GM23338 (cell line): ENCODE data around the gene MSH3. TPM values are rescaled to one million over a fixed set of nuclear protein-coding genes. Genes with fewer than 3 reads are reported as not detected.

Experiments
- ATAC-seq: fragments of 200-7000 bp; cut with Tn5 transposase; 3 replicates; pipeline ENCODE4 v1.9.1; 2020
- DNase-seq: peaks from one replicate; pipeline ENCODE4 v3.0.0-alpha.2; 2015; ENCODE audit warnings: low spot score
- H2AFZ ChIP-seq: fragments of 200-600 bp; sonication (generic); 2 replicates; pipeline ENCODE4 v1.8.0; 2016; ENCODE audit warnings: antibody characterized with exemption, mild to moderate bottlenecking, moderate library complexity
- H3F3A ChIP-seq: fragments of 200-600 bp; sonication (generic); replicated peaks from 2 replicates; pipeline ENCODE4 v1.8.0; 2017; ENCODE audit warnings: antibody characterized with exemption, mixed run types, low read depth
- H3K27ac ChIP-seq: fragments of 200-600 bp; sonication (generic); 2 replicates; pipeline ENCODE4 v1.6.1; 2016; ENCODE audit warnings: low read depth
- H3K27me3 ChIP-seq: fragments of 200-600 bp; sonication (generic); 2 replicates; pipeline ENCODE4 v1.8.0; 2016; ENCODE audit warnings: mild to moderate bottlenecking, mixed run types, moderate library complexity; ENCODE audit not compliant: insufficient read depth
- H3K36me3 ChIP-seq: fragments of 200-600 bp; sonication (generic); 2 replicates; pipeline ENCODE4 v1.8.0; 2016; ENCODE audit warnings: mild to moderate bottlenecking; ENCODE audit not compliant: insufficient read depth
- H3K4me1 ChIP-seq: fragments of 200-600 bp; sonication (generic); 2 replicates; pipeline ENCODE4 v1.8.0; 2016; ENCODE audit warnings: mild to moderate bottlenecking, moderate library complexity; ENCODE audit not compliant: insufficient read depth
- H3K4me2 ChIP-seq: fragments of 200-600 bp; sonication (generic); 2 replicates; pipeline ENCODE4 v1.7.1; 2017; ENCODE audit warnings: mixed run types
- H3K4me3 ChIP-seq: fragments of 200-600 bp; sonication (generic); 2 replicates; pipeline ENCODE4 v1.6.1; 2016; ENCODE audit warnings: mixed run types
- H3K79me2 ChIP-seq: fragments of 200-600 bp; sonication (generic); replicated peaks from 2 replicates; pipeline ENCODE4 v1.8.0; 2017; ENCODE audit warnings: mild to moderate bottlenecking; ENCODE audit not compliant: insufficient read depth
- H3K9me2 ChIP-seq: fragments of 200-600 bp; sonication (generic); 2 replicates; pipeline ENCODE4 v1.8.0; 2017; ENCODE audit not compliant: insufficient read depth
- H4K20me1 ChIP-seq: fragments of 200-600 bp; sonication (generic); replicated peaks from 2 replicates; pipeline ENCODE4 v1.8.0; 2017; ENCODE audit warnings: mild to moderate bottlenecking; ENCODE audit not compliant: insufficient read depth
- H3K27ac Mint-ChIP-seq: 2 replicates; pipeline ENCODE4 v1.8.0; 2020; ENCODE audit warnings: inconsistent platforms, mild to moderate bottlenecking, moderate library complexity, mixed read lengths
- H3K27me3 Mint-ChIP-seq: 3 replicates; pipeline ENCODE4 v1.8.0; 2022; ENCODE audit warnings: low read depth, mild to moderate bottlenecking, moderate library complexity, mixed read lengths, inconsistent platforms; ENCODE audit not compliant: insufficient read depth, poor library complexity
- H3K36me3 Mint-ChIP-seq: 3 replicates; pipeline ENCODE4 v1.8.0; 2021; ENCODE audit warnings: low read depth, mild to moderate bottlenecking, inconsistent platforms, moderate library complexity, mixed read lengths
- H3K4me1 Mint-ChIP-seq: 3 replicates; pipeline ENCODE4 v1.8.0; 2020; ENCODE audit warnings: mild to moderate bottlenecking, inconsistent platforms, mixed read lengths
- H3K4me3 Mint-ChIP-seq: 3 replicates; pipeline ENCODE4 v1.8.0; 2021; ENCODE audit warnings: moderate library complexity, mild to moderate bottlenecking, inconsistent platforms, mixed read lengths
- H3K9me3 Mint-ChIP-seq: 3 replicates; pipeline ENCODE4 v1.8.0; 2020; ENCODE audit warnings: moderate library complexity, mild to moderate bottlenecking, inconsistent platforms, mixed read lengths
- EZH2 ChIP-seq: fragments of 200-600 bp; sonication (generic); IDR thresholded peaks from one replicate; pipeline ENCODE4 v1.8.0; 2017; ENCODE audit warnings: antibody characterized with exemption, mild to moderate bottlenecking, low read depth; ENCODE audit not compliant: unreplicated experiment
- EZH2phosphoT487 ChIP-seq: fragments of 200-600 bp; sonication (generic); IDR thresholded peaks from one replicate; pipeline ENCODE4 v1.8.1; 2018; ENCODE audit warnings: antibody characterized with exemption; ENCODE audit not compliant: unreplicated experiment
- JUNB ChIP-seq: IDR thresholded peaks from one replicate; pipeline ENCODE4 v1.6.1; 2016; ENCODE audit warnings: antibody characterized with exemption; ENCODE audit not compliant: unreplicated experiment
- NANOG ChIP-seq: IDR thresholded peaks from 2 replicates; pipeline ENCODE4 v1.6.1; 2016; ENCODE audit warnings: antibody characterized with exemption, borderline replicate concordance
- STAT1 ChIP-seq: IDR thresholded peaks from one replicate; pipeline ENCODE4 v1.6.1; 2016; ENCODE audit warnings: antibody characterized with exemption; ENCODE audit not compliant: unreplicated experiment
- ZNF114 ChIP-seq: fragments of 250-450 bp; sonication (Bioruptor Pico); IDR thresholded peaks from 2 replicates; pipeline ENCODE4 v1.5.0; 2020; ENCODE audit warnings: mild to moderate bottlenecking, moderate library complexity
- polyA plus RNA-seq: library from polyadenylated mRNA; unstranded; fragments of >200 nt; fragmentation: Nextera tagmentation; extraction: Ambion mirVana; gene quantifications from 2 replicates; pipeline ENCODE4 v1.2.1, GENCODE V29; 2016
- total RNA-seq: library from RNA; depleted of rRNA; stranded (reverse); fragments of >200 nt; shearing (Covaris generic); gene quantifications from 2 replicates; pipeline ENCODE4 v1.2.3, GENCODE V29; 2014
- TF ChIP-seq, protein P1 (sequence below): IDR thresholded peaks from 2 replicates; pipeline ENCODE4 v1.6.1; 2016; ENCODE audit warnings: antibody characterized with exemption
- TF ChIP-seq, protein P2 (sequence below): IDR thresholded peaks from one replicate; pipeline ENCODE4 v1.6.1; 2018; ENCODE audit warnings: antibody characterized with exemption; ENCODE audit not compliant: unreplicated experiment

The MSH3 gene
- total and polyA plus RNA-seq, 2 experiments from 2014 or later = 13.3 to 16.6 TPM

DNA sequence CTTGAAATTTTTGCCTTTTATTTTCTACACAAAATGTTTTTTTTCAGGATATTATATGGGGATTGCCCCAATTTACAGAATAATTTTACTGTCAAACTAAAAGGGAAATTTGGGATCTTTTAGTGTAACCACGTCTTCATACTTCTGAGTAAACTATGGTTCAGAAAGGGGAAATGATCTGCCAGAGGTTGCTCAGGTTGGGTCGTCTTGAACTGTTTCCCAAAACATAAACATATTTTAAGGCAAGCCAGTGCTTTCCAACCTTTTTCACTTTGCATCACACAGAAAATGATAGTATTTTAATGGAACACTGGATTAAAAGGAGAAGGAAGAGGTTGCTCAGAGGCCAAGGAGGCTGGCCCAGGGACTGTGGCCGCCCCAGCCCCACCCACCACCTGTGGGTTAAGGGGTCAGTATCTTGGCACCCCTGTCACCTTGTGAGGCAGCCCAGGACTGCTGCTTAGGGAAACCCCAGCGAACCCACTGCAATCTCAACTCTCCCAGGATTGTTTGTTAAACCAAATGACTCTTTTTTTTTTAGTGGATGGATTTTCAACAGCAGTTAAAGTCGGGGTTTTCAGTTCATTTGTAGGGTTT, 143.1 kb downstream of the MSH3 start (continued):
- TF ChIP-seq, protein P1, sequence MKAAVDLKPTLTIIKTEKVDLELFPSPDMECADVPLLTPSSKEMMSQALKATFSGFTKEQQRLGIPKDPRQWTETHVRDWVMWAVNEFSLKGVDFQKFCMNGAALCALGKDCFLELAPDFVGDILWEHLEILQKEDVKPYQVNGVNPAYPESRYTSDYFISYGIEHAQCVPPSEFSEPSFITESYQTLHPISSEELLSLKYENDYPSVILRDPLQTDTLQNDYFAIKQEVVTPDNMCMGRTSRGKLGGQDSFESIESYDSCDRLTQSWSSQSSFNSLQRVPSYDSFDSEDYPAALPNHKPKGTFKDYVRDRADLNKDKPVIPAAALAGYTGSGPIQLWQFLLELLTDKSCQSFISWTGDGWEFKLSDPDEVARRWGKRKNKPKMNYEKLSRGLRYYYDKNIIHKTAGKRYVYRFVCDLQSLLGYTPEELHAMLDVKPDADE = no peak
- TF ChIP-seq ZNF114 (no peak), JUNB (no peak), EZH2 (no peak), STAT1 (no peak), NANOG (no peak), EZH2phosphoT487 (no peak)
- TF ChIP-seq, protein P2, sequence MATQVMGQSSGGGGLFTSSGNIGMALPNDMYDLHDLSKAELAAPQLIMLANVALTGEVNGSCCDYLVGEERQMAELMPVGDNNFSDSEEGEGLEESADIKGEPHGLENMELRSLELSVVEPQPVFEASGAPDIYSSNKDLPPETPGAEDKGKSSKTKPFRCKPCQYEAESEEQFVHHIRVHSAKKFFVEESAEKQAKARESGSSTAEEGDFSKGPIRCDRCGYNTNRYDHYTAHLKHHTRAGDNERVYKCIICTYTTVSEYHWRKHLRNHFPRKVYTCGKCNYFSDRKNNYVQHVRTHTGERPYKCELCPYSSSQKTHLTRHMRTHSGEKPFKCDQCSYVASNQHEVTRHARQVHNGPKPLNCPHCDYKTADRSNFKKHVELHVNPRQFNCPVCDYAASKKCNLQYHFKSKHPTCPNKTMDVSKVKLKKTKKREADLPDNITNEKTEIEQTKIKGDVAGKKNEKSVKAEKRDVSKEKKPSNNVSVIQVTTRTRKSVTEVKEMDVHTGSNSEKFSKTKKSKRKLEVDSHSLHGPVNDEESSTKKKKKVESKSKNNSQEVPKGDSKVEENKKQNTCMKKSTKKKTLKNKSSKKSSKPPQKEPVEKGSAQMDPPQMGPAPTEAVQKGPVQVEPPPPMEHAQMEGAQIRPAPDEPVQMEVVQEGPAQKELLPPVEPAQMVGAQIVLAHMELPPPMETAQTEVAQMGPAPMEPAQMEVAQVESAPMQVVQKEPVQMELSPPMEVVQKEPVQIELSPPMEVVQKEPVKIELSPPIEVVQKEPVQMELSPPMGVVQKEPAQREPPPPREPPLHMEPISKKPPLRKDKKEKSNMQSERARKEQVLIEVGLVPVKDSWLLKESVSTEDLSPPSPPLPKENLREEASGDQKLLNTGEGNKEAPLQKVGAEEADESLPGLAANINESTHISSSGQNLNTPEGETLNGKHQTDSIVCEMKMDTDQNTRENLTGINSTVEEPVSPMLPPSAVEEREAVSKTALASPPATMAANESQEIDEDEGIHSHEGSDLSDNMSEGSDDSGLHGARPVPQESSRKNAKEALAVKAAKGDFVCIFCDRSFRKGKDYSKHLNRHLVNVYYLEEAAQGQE = no peak

DNA sequence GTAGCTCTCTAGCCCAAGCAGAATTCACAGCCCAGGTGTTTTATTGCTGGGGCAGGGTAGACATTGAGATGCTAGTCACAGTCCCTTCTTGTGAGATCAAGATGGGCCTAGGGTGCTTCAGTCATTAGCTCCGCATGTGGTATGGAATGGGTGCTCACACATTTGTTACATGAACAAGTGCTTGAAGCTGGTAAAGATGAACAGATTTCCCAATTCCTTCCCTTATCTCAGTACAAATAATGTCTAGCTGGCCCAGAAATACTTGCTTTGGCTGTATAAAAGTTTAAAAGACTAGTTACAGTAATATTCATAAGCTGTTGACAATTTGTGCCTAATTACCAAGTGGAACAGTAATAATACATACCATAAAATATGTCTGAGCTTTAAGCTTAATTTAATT, 143.7 kb downstream of the MSH3 start:
- peaks cover 6% of the 10 kb centered on the region; the same call in 2 of the 3 replicates for H3K4me1 Mint-ChIP-seq
- Histone ChIP-seq H3K4me3 (no peak overlapping the region), H3K36me3 (no peaks in the 10 kb centered on the region), H3K27ac (no peak overlapping the region), H3F3A (no peaks in the 10 kb centered on the region), H4K20me1 (no peaks in the 10 kb centered on the region; the same call in 1 of the 2 replicates), H3K9me2 (no peaks in the 10 kb centered on the region; the same call in 1 of the 2 replicates), H3K79me2 (no peaks in the 10 kb centered on the region), H3K4me1 (peaks cover 8% of the 10 kb centered on the region; the same call in 1 of the 2 replicates), H2AFZ (no peak overlapping the region), H3K27me3 (no peaks in the 10 kb centered on the region), H3K4me2 (no peak overlapping the region)
- peaks cover 4% of the 10 kb centered on the region for H3K9me3 Mint-ChIP-seq
- no peak overlapping the region for H3K27ac Mint-ChIP-seq
- H3K4me3 Mint-ChIP-seq = no peak overlapping the region
- ATAC-seq (peak; percentile 32; the same call in 2 of the 3 replicates), DNase-seq (no peak)
- H3K36me3 Mint-ChIP-seq = peaks cover 17% of the 10 kb centered on the region
- H3K27me3 Mint-ChIP-seq = no peaks in the 10 kb centered on the region
- TF ChIP-seq EZH2 = no peak
- TF ChIP-seq, protein P2 = no peak
- TF ChIP-seq STAT1 = no peak
- TF ChIP-seq NANOG = no peak
- TF ChIP-seq, protein P1 = no peak
